K562 (cell line): ENCODE data around the gene PGS1. TPM values are rescaled to one million over a fixed set of nuclear protein-coding genes. Genes with fewer than 3 reads are reported as not detected.

Source experiments
- ATAC-seq: fragments of 200-7000 bp; cut with Tn5 transposase; 3 replicates; pipeline ENCODE4 v1.9.1; 2020; ENCODE audit warnings: moderate library complexity
- BruUV-seq: library from RNA; stranded (reverse); fragments of 400-500 nt; replicated peaks from 2 replicates; lab custom pipeline; 2021; lab: Mats Ljungman, UMichigan
- CTCF ChIA-PET: fragments of 300-600 bp; formaldehyde crosslinking; extraction: SDS; loops from one replicate; lab custom pipeline; 2021; ENCODE audit warnings: low intra/inter-chr PET ratio; lab: Yijun Ruan, JAX
- POLR2A ChIA-PET: fragments of 300-600, 350-650 bp; sonication (Branson Sonifier 250); formaldehyde crosslinking; extraction: SDS; loops from one replicate; lab custom pipeline; 2021; ENCODE audit warnings: antibody characterized with exemption, inconsistent platforms; lab: Yijun Ruan, JAX
- DNase-seq, 4 experiments: peaks; one replicate each; pipeline versions ENCODE4 v3.0.0 to v3.0.0-alpha.2; 2011 to 2018; ENCODE audit warnings: low spot score in 3 of 4, mixed read lengths in 3 of 4; ENCODE audit errors: extremely low read depth in 1 of 4
- FAIRE-seq: peaks from 2 replicates; lab custom pipeline; 2011; peaks lifted over from hg19 to GRCh38; lab: Jason Lieb, UNC
- H2AFZ ChIP-seq: 2 replicates; pipeline ENCODE4 v1.6.0; 2011; ENCODE audit warnings: low read depth, low read length, control low read depth, inconsistent platforms
- H3K27ac ChIP-seq: fragments of 200-600 bp; 3 replicates; pipeline ENCODE4 v1.8.0; 2011; ENCODE audit warnings: low read depth, mild to moderate bottlenecking, control low read depth, inconsistent platforms, low read length, moderate library complexity, mixed read lengths; ENCODE audit errors: extremely low read depth
- H3K27me3 ChIP-seq, 2 experiments: fragments of 300-600 bp in 1 of 2; 2 replicates in 1 of 2; 3 replicates in 1 of 2; pipeline versions ENCODE4 v1.6.0 to v1.8.0; 2011; ENCODE audit warnings: inconsistent platforms in 2 of 2, low read length in 2 of 2, mild to moderate bottlenecking in 1 of 2, mixed read lengths in 1 of 2, moderate library complexity in 1 of 2; ENCODE audit not compliant: control insufficient read depth in 2 of 2, insufficient read depth in 2 of 2
- H3K36me3 ChIP-seq: fragments of 300-600 bp; 3 replicates; pipeline ENCODE4 v1.8.0; 2011; ENCODE audit warnings: mild to moderate bottlenecking, low read length, inconsistent platforms; ENCODE audit not compliant: control insufficient read depth, insufficient read depth
- H3K4me1 ChIP-seq, 2 experiments: fragments of 200-600 bp in 1 of 2; replicated peaks in 1 of 2; 2 replicates in 1 of 2; 3 replicates in 1 of 2; pipeline versions ENCODE4 v1.5.1 to v1.8.0; 2011; ENCODE audit warnings: inconsistent platforms in 2 of 2, low read length in 2 of 2, mild to moderate bottlenecking in 1 of 2, mixed read lengths in 1 of 2, moderate library complexity in 1 of 2; ENCODE audit not compliant: control insufficient read depth in 2 of 2, insufficient read depth in 2 of 2
- H3K4me2 ChIP-seq: 2 replicates; pipeline ENCODE4 v1.6.1; 2011; ENCODE audit warnings: low read length, control low read depth, inconsistent platforms, mixed read lengths; ENCODE audit not compliant: insufficient read depth
- H3K4me3 ChIP-seq: fragments of 200-600 bp; sonication (generic), shearing (Covaris generic); 2 replicates; pipeline ENCODE4 v1.5.1; 2016; ENCODE audit warnings: control low read depth, inconsistent platforms
- H3K79me2 ChIP-seq: fragments of 200-600 bp; 3 replicates; pipeline ENCODE4 v1.8.0; 2011; ENCODE audit warnings: low read length, inconsistent platforms; ENCODE audit not compliant: control insufficient read depth, insufficient read depth
- H3K9ac ChIP-seq, 2 experiments: 2 replicates each; pipeline versions ENCODE4 v1.6.0 to v1.6.1; 2011; ENCODE audit warnings: low read depth in 2 of 2, low read length in 2 of 2, control low read depth in 1 of 2, inconsistent platforms in 1 of 2, mild to moderate bottlenecking in 1 of 2, mixed read lengths in 1 of 2; ENCODE audit not compliant: insufficient read depth in 1 of 2
- H3K9me1 ChIP-seq: one replicate; pipeline ENCODE4 v1.6.0; 2011; ENCODE audit warnings: inconsistent platforms, mild to moderate bottlenecking, low read length, moderate library complexity; ENCODE audit not compliant: control insufficient read depth, insufficient read depth
- H3K9me3 ChIP-seq: replicated peaks from 2 replicates; pipeline ENCODE4 v1.5.1; 2011; ENCODE audit warnings: low read depth, low read length, inconsistent platforms; ENCODE audit not compliant: control insufficient read depth, insufficient read depth
- H4K20me1 ChIP-seq: replicated peaks from 2 replicates; pipeline ENCODE4 v1.6.1; 2011; ENCODE audit warnings: low read length, inconsistent platforms, mixed read lengths; ENCODE audit not compliant: control insufficient read depth, insufficient read depth
- CGGBP1 ChIP-seq: fragments of 250-450 bp; sonication (Bioruptor Pico); IDR thresholded peaks from 2 replicates; pipeline ENCODE4 v1.9.0; 2021; ENCODE audit warnings: mild to moderate bottlenecking
- DDX20 ChIP-seq: fragments of 450-650 bp; IDR thresholded peaks from 2 replicates; pipeline ENCODE4 v1.6.1; 2016; ENCODE audit warnings: missing genetic modification characterization, low read depth, mild to moderate bottlenecking, missing compliant biosample characterization, moderate library complexity
- DLX4 ChIP-seq: fragments of 250-450 bp; sonication (Bioruptor Pico); IDR thresholded peaks from 2 replicates; pipeline ENCODE4 v1.6.1; 2021; ENCODE audit warnings: mild to moderate bottlenecking
- EHMT2 ChIP-seq: fragments of 450-650 bp; IDR thresholded peaks from 2 replicates; pipeline ENCODE4 v1.6.1; 2018; ENCODE audit warnings: antibody characterized with exemption
- MAX ChIP-seq: sonication (generic); formaldehyde crosslinking; IDR thresholded peaks from 2 replicates; pipeline ENCODE4 v1.9.0; 2022; ENCODE audit warnings: mild to moderate bottlenecking, missing genetic modification reagents
- TBL1XR1 ChIP-seq, 2 experiments: IDR thresholded peaks; 2 replicates each; pipeline ENCODE4 v1.6.1; 2012; ENCODE audit warnings: improper control_type of control experiment in 2 of 2, low read length in 2 of 2, mild to moderate bottlenecking in 1 of 2
- WGBS: fragments of 100-300 bp; shearing (Covaris generic); methylation state at CpG from one replicate; pipeline ENCODE4 v1.1.6; 2016; ENCODE audit warnings: low coverage, mixed read lengths; ENCODE audit not compliant: insufficient coverage; ENCODE audit errors: missing lambda C conversion rate; 5-methylcytosine and 5-hydroxymethylcytosine counted together
- in situ Hi-C: fragments of 300-500 bp; cut with MboI; formaldehyde crosslinking; loops from 4 replicates; pipeline ENCODE4 v1.15.0; 2018; ENCODE audit warnings: inconsistent platforms, mixed read lengths
- intact Hi-C: fragments of 100-400 bp; cut with micrococcal nuclease; formaldehyde crosslinking; loops from 2 replicates; pipeline ENCODE4 v1.14.2; 2022
- polyA plus RNA-seq, 8 experiments: library from polyadenylated mRNA; depleted of rRNA in 4 of 8; stranded (reverse) in 5 of 8; unstranded in 3 of 8; fragments of >200 nt; fragmentation: Nextera tagmentation in 2 of 8; fragmentation: Illumina TruSeq in 1 of 8; extraction: Ambion mirVana in 2 of 8; extraction: Trizol in 1 of 8; gene quantifications; 2 replicates each; pipeline versions ENCODE4 v1.2.1 to v1.2.3, GENCODE V29; 2011 to 2014; ENCODE audit warnings: inconsistent platforms in 1 of 8, missing spikeins in 1 of 8
- total RNA-seq, 7 experiments: library from RNA; depleted of rRNA in 6 of 7; stranded (reverse); fragments of >200 nt in 6 of 7; fragmentation: Illumina TruSeq in 2 of 7; extraction: Trizol in 2 of 7; gene quantifications; 2 replicates each; pipeline versions ENCODE4 v1.2.1 to v1.2.3, GENCODE V29; 2011 to 2021; ENCODE audit warnings: low replicate concordance in 1 of 7
- TF ChIP-seq, protein P1 (sequence below): fragments of 450-650 bp; IDR thresholded peaks from 2 replicates; pipeline ENCODE4 v1.6.1; 2017; ENCODE audit warnings: antibody characterized with exemption, mild to moderate bottlenecking

PGS1 gene
- total and polyA plus RNA-seq, 9 of the 15 experiments (the other 6 are each of a cell fraction or from before 2014, with no cell fraction given): 1.3 to 39.4 (median 22.3) TPM

DNA sequence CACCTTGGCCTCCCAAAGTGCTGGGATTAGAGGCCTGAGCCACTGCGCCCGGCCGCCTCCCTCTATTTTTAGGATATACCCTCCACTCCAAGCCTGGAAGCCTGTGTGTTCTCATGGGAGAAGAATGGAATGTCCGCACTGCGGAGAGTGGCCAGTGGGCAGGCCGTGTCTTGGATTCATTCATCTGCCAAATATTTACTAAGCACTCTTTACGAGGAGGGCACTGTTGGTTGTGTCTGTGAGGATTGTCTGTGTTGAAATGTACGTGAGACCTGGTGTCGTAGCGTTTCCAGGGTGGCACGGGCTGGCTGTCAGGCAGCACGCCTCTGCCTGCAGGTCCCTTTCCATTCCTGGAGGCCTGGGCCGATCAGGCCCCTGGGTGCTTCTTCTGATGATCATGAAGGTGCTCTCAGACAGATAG lies 19.2 kb downstream of the PGS1 start (continued):
- TF ChIP-seq DDX20 (tag): no peak
- TF ChIP-seq, all 486 proteins: peak for 0

DNA sequence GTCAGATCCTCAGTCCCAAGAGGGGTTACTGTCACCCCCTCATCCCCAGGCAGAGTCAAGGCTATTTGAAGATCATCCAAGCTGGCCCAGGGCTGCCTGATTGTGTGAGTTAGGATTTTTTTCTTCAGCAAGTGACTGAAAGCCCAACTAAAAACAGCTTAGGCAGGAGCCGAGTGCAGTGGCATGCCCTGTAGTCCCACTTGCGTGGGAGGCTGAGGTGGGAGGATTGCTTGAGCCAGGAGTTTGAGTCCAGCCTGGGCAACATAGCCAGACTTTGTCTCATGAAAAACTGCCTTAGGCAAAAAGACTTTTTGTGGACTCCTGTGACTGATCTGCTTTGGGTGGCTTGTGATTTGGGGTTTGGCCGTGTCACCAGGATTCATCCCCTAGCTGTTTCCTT lies 19.9 kb downstream of the PGS1 start:
- H2AFZ ChIP-seq: no peak overlapping the region
- H3K9me3 ChIP-seq: no peaks in the 10 kb centered on the region
- peaks cover 0 to 4% of the 10 kb centered on the region in 2 experiments; a peak in 1 of 5 replicates for H3K4me1 ChIP-seq
- H3K27me3 ChIP-seq: no peaks in the 10 kb centered on the region
- 85% methylated on average over 3 of the region's 3 CpGs for WGBS
- intact Hi-C loops: no loop called here
- DNase-seq (no peak), ATAC-seq (no peak)
- no TSS peak for BruUV-seq
- H3K36me3 ChIP-seq: peaks cover 90% of the 10 kb centered on the region; the same call in 2 of the 3 replicates
- no peak overlapping the region for H3K9ac ChIP-seq
- TF ChIP-seq, protein P1, sequence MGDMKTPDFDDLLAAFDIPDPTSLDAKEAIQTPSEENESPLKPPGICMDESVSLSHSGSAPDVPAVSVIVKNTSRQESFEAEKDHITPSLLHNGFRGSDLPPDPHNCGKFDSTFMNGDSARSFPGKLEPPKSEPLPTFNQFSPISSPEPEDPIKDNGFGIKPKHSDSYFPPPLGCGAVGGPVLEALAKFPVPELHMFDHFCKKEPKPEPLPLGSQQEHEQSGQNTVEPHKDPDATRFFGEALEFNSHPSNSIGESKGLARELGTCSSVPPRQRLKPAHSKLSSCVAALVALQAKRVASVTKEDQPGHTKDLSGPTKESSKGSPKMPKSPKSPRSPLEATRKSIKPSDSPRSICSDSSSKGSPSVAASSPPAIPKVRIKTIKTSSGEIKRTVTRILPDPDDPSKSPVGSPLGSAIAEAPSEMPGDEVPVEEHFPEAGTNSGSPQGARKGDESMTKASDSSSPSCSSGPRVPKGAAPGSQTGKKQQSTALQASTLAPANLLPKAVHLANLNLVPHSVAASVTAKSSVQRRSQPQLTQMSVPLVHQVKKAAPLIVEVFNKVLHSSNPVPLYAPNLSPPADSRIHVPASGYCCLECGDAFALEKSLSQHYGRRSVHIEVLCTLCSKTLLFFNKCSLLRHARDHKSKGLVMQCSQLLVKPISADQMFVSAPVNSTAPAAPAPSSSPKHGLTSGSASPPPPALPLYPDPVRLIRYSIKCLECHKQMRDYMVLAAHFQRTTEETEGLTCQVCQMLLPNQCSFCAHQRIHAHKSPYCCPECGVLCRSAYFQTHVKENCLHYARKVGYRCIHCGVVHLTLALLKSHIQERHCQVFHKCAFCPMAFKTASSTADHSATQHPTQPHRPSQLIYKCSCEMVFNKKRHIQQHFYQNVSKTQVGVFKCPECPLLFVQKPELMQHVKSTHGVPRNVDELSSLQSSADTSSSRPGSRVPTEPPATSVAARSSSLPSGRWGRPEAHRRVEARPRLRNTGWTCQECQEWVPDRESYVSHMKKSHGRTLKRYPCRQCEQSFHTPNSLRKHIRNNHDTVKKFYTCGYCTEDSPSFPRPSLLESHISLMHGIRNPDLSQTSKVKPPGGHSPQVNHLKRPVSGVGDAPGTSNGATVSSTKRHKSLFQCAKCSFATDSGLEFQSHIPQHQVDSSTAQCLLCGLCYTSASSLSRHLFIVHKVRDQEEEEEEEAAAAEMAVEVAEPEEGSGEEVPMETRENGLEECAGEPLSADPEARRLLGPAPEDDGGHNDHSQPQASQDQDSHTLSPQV: no peak
- TF ChIP-seq EHMT2 (no peak), MAX (CRISPR knock-in tag) (no peak), DLX4 (no peak), TBL1XR1 (IDR thresholded peaks at IDR 0.05; ENCODE audit: low read length in 2 of 2) (no peak), CGGBP1 (no peak)
- TF ChIP-seq, all 486 proteins: peak for 0
- Histone ChIP-seq H3K4me3 (no peak overlapping the region), H4K20me1 (no peaks in the 10 kb centered on the region), H3K79me2 (peaks cover 5% of the 10 kb centered on the region; the same call in 1 of the 3 replicates), H3K4me2 (no peak overlapping the region), H3K9me1 (no peaks in the 10 kb centered on the region), H3K27ac (no peak overlapping the region)
- in situ Hi-C loops: no loop called here
- ChIA-PET CTCF (no interaction called here), POLR2A (interaction anchor here (0.5 to 0.6 kb wide), 2 partner anchors 50 to 255 kb away, joined by 3 to 5 read pairs; no protein-coding TSS in a partner anchor)
- FAIRE-seq: no peak
